ENCODE measurements around the gene CD81. TPM values are rescaled to one million over a fixed set of nuclear protein-coding genes. Genes with fewer than 3 reads are reported as not detected.

Gene CD81, protein sequence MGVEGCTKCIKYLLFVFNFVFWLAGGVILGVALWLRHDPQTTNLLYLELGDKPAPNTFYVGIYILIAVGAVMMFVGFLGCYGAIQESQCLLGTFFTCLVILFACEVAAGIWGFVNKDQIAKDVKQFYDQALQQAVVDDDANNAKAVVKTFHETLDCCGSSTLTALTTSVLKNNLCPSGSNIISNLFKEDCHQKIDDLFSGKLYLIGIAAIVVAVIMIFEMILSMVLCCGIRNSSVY
- 100 to 1,000 TPM; 156 to 406 (median 255) TPM for total RNA-seq

DNA sequence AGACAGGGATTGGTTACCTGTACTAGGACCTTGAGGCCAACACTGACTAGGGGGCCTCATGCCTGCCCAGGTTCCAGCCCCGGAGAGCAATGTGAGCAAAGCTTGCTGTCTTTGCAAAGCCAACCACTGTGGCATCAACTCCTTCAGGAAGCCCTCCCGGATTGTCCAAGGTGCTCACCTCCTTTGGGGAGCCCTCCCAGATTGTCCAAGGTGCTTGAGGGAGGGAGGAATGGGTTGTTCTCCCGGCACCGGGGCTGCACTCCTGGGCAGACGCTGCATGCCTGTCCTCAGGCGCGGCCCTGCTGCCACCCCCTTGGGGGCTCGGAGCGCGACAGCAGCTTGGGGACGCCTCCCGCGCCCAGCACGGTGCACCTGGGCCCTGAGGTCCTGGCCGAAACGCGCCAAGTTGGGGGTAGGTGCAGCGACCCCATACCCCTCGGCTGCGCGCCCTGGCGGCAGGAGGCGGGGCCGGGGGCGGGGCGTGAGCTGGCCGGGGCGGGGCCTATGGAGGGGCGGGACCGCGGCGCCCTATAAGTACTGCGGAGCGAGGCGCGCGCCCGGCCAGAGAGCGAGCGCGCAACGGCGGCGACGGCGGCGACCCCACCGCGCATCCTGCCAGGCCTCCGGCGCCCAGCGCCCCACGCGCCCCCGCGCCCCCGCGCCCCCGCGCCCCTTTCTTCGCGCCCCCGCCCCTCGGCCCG, at the start of gene CD81:
TSS of gene CD81 (plus strand) at position 560 of the 701 bp plus-strand sequence. CDS start 240 bp downstream, outside the sequence.
- H3K36me3 ChIP-seq: no peaks in the 10 kb centered on the region
- in situ Hi-C loops (cut with MboI; ENCODE audit: low pct_ligation_motif_present in 1 of 4, low pct_unique_long_range_greater_than_20kb in 1 of 4, low sequenced_read_pairs in 3 of 4) (no loop called here), intact Hi-C loops (cut with DNase I; ENCODE audit: low total_unique reads) (loop anchor here (2.0 kb wide), 1 partner anchor 62 kb away; no protein-coding TSS in a partner anchor)
- no peaks in the 10 kb centered on the region for H3K9me3 ChIP-seq
- no peak for DNase-seq
- H3K27ac ChIP-seq: peak within 1 kb of the TSS; percentile 92 to 99 (median 96)
- TF ChIP-seq EP300 (IDR thresholded peaks at IDR 0.05; ENCODE audit: low read depth): no peak
- no peak for TF ChIP-seq POLR2A (IDR thresholded peaks at IDR 0.05)
- TF ChIP-seq, protein P1, sequence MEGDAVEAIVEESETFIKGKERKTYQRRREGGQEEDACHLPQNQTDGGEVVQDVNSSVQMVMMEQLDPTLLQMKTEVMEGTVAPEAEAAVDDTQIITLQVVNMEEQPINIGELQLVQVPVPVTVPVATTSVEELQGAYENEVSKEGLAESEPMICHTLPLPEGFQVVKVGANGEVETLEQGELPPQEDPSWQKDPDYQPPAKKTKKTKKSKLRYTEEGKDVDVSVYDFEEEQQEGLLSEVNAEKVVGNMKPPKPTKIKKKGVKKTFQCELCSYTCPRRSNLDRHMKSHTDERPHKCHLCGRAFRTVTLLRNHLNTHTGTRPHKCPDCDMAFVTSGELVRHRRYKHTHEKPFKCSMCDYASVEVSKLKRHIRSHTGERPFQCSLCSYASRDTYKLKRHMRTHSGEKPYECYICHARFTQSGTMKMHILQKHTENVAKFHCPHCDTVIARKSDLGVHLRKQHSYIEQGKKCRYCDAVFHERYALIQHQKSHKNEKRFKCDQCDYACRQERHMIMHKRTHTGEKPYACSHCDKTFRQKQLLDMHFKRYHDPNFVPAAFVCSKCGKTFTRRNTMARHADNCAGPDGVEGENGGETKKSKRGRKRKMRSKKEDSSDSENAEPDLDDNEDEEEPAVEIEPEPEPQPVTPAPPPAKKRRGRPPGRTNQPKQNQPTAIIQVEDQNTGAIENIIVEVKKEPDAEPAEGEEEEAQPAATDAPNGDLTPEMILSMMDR (IDR thresholded peaks at IDR 0.05): no peak
- peak; percentile 78 to 94 (median 89) for TF ChIP-seq POLR2AphosphoS5 (IDR thresholded peaks at IDR 0.05)
- peaks cover 32 to 53% (median 48%) of the 10 kb centered on the region in 4 donors for H3K4me1 ChIP-seq
- no peaks in the 10 kb centered on the region for H3K27me3 ChIP-seq
- WGBS, 2 donors (ENCODE audit: low coverage in 1 of 2): 8% methylated on average over 26 of the region's 65 CpGs; no CpG with 5 or more reads in 1 of the 2 donors
- peak within 1 kb of the TSS; percentile 68 to 99 (median 91) for H3K4me3 ChIP-seq

DNA sequence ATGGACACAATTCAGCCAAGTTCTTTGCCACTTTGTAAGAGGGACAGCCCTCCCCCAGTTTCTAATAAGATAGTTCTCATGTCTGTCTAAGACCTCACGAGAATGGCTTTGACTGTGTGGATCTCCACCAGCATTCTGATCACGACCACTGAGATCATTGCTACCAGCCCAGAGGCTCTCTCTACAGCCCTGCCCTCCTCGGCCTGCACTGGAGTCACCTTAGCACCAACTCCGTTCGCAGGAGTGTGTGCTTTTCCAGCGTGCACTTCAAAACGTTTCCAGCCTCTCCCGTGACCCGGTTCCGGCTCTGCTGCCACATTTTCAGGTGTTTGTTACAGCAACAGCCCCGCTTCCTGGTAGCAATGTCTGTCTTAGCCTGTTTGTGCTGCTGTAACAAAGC, 49.1 kb upstream of the CD81 start:
- Histone ChIP-seq H3K27ac (no peak overlapping the region), H3K4me3 (no peak overlapping the region), H3K36me3 (no peaks in the 10 kb centered on the region), H3K27me3 (no peaks in the 10 kb centered on the region), H3K4me1 (no peaks in the 10 kb centered on the region), H3K9me3 (no peaks in the 10 kb centered on the region)
- TF ChIP-seq, protein P1 (IDR thresholded peaks at IDR 0.05): no peak
- TF ChIP-seq POLR2AphosphoS5 (IDR thresholded peaks at IDR 0.05) (no peak), POLR2A (IDR thresholded peaks at IDR 0.05) (no peak), EP300 (IDR thresholded peaks at IDR 0.05; ENCODE audit: low read depth) (no peak)
- WGBS, 2 donors (ENCODE audit: low coverage in 1 of 2): 91 to 100% methylated on average over 7 to 11 of the region's 11 CpGs
- intact Hi-C loops (cut with DNase I; ENCODE audit: low total_unique reads) (no loop called here), in situ Hi-C loops (cut with MboI; ENCODE audit: low pct_ligation_motif_present in 1 of 4, low pct_unique_long_range_greater_than_20kb in 1 of 4, low sequenced_read_pairs in 3 of 4) (no loop called here)
- no peak for DNase-seq

DNA sequence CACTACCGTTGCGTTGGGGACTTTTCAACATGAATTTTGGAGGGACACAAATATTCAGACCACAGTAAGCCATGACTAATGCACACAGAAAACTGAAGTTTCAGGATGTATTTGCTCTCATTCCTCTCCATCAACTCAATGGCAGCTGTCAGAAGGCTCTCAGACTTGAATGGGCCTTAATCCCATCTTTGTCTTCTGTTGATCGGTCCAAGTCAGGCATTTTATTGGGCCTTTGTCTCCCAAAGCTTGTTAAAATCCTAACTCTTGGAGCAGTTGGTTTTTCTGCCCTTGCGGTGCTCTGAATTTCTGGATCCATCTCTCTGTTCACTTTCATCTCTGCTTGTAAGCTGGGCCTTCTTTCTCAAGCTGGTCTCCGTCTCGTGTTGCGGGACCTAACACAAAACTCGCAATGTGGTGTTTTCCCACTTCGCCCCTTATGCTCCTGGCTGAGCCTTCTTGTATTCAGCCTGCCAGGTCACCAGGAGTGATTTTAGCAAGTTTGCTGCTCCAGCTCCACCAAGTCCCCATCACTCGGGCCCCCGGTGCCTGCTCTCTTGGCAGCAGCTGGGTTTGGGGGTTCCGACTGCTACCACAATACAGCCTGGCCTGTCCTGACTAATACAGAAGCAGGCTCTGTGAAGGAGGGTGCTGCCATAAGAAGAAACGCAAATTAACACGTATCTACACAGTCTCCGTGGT, 48.3 kb upstream of the CD81 start:
- H3K27me3 ChIP-seq: no peaks in the 10 kb centered on the region
- in situ Hi-C loops (cut with MboI; ENCODE audit: low pct_ligation_motif_present in 1 of 4, low pct_unique_long_range_greater_than_20kb in 1 of 4, low sequenced_read_pairs in 3 of 4) (no loop called here), intact Hi-C loops (cut with DNase I; ENCODE audit: low total_unique reads) (no loop called here)
- H3K9me3 ChIP-seq: no peaks in the 10 kb centered on the region
- 87 to 92% methylated on average over 3 to 15 of the region's 15 CpGs for WGBS, 2 donors (ENCODE audit: low coverage in 1 of 2)
- no peak overlapping the region for H3K27ac ChIP-seq
- no peak overlapping the region for H3K4me3 ChIP-seq
- TF ChIP-seq POLR2A (IDR thresholded peaks at IDR 0.05) (no peak), EP300 (IDR thresholded peaks at IDR 0.05; ENCODE audit: low read depth) (no peak), POLR2AphosphoS5 (IDR thresholded peaks at IDR 0.05) (no peak)
- TF ChIP-seq, protein P1 (IDR thresholded peaks at IDR 0.05): no peak
- no peaks in the 10 kb centered on the region for H3K4me1 ChIP-seq
- H3K36me3 ChIP-seq: no peaks in the 10 kb centered on the region
- DNase-seq: no peak

DNA sequence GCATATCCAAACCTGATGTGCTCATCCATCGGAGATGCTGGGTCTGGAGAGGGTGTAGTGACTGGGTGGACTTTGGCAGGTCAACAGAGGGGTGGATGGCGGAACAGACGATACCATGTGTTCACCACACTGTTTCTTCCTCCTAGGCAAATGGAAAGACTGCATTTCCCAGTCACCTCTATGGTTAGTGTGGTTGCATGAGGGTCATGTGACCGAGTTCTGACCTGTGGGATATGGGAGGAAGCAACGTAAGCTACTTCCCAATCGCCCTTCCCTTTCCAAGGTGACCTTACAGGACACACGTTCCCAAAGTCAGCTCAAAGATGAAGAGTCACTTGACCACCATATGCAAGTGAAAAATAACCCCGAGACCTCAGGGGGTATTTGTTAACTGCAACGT, 47.6 kb upstream of the CD81 start:
- Histone ChIP-seq H3K27ac (no peak overlapping the region), H3K36me3 (no peaks in the 10 kb centered on the region), H3K9me3 (no peaks in the 10 kb centered on the region), H3K4me1 (no peaks in the 10 kb centered on the region), H3K4me3 (no peak overlapping the region), H3K27me3 (no peaks in the 10 kb centered on the region)
- DNase-seq: no peak
- intact Hi-C loops (cut with DNase I; ENCODE audit: low total_unique reads) (no loop called here), in situ Hi-C loops (cut with MboI; ENCODE audit: low pct_ligation_motif_present in 1 of 4, low pct_unique_long_range_greater_than_20kb in 1 of 4, low sequenced_read_pairs in 3 of 4) (no loop called here)
- TF ChIP-seq POLR2A (IDR thresholded peaks at IDR 0.05) (no peak), POLR2AphosphoS5 (IDR thresholded peaks at IDR 0.05) (no peak), EP300 (IDR thresholded peaks at IDR 0.05; ENCODE audit: low read depth) (no peak)
- TF ChIP-seq, protein P1 (IDR thresholded peaks at IDR 0.05): no peak
- WGBS, 2 donors (ENCODE audit: low coverage in 1 of 2): 87 to 100% methylated on average over 1 to 9 of the region's 9 CpGs

Measured in transverse colon (tissue), 4 donors.